ENCODE results near the gene LRMDA.

DNA sequence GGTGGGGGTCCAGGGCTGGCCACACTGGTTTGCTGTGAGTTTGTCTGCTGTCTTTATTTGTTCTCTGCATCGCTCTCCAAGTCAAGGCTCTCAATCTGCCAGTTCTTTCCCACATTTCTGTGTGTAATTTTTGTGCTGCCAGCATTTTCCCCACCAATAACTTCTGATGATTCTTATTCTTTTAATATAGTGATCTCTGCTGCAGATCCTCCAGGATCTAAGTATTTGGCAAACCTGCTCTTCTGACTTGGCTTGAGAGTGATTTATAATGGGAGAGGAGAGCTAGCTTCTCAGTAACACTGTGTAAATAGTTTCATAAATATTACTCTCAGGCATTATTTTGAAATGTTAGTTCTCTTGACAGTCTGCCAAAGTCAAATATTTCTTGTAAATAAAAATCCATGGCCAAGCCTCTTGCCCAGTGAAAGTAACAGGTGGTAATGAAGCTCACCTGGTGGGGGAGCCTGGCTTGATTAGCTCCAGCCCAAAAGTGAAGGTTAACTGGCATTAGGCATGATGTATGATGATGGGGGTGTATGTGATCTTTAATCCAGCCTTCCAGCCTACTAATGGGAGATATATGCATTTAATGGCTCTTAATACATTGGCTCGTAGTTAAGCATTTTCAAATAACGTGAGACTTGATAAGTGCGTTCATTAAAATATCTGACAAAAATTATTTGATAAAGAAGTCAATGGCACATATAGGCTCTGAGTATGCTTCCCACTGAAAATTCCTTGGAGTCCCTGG, 1150.3 kb downstream of the LRMDA start:
- TF ChIP-seq, protein P1, sequence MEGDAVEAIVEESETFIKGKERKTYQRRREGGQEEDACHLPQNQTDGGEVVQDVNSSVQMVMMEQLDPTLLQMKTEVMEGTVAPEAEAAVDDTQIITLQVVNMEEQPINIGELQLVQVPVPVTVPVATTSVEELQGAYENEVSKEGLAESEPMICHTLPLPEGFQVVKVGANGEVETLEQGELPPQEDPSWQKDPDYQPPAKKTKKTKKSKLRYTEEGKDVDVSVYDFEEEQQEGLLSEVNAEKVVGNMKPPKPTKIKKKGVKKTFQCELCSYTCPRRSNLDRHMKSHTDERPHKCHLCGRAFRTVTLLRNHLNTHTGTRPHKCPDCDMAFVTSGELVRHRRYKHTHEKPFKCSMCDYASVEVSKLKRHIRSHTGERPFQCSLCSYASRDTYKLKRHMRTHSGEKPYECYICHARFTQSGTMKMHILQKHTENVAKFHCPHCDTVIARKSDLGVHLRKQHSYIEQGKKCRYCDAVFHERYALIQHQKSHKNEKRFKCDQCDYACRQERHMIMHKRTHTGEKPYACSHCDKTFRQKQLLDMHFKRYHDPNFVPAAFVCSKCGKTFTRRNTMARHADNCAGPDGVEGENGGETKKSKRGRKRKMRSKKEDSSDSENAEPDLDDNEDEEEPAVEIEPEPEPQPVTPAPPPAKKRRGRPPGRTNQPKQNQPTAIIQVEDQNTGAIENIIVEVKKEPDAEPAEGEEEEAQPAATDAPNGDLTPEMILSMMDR (IDR thresholded peaks at IDR 0.05), result peak in 4 of 7 experiments; percentile 12 to 21 (median 16)
- no peak for TF ChIP-seq POLR2A (IDR thresholded peaks at IDR 0.05)

Data from body of pancreas (tissue), 4 donors.